Stimulated activated CD4-positive, alpha-beta T cell treated with anti-CD3 and anti-CD28 coated beads, Interleukin-2, amount 100 ng/mL, for 48 hours (primary cell): ENCODE results near the gene NTNG2.

ENCODE experiments used
- DNase-seq, 2 donors: peaks; one replicate each; pipeline ENCODE4 v3.0.0-alpha.2; 2020

NTNG2 gene

DNA sequence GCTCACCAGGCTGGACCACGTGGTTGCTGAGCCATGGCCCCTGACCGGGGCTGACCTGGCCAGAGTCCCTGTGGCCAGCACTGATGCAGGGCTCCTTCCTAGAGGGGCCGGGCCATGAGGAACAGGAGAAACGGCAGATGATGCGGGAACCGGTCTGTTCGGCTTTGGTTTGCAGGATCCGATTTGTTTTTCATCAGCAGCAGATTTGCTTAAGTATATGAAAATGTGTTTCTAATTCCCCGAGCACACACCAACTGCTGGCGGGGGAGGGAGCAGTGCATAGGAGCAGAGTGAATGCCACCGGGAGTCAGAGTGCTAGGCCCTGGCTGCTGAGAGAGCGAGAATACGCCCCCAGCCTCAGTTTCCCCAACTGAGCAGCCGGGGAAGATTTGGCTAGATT lies 13.6 kb downstream of the NTNG2 start:
- no peak for DNase-seq

DNA sequence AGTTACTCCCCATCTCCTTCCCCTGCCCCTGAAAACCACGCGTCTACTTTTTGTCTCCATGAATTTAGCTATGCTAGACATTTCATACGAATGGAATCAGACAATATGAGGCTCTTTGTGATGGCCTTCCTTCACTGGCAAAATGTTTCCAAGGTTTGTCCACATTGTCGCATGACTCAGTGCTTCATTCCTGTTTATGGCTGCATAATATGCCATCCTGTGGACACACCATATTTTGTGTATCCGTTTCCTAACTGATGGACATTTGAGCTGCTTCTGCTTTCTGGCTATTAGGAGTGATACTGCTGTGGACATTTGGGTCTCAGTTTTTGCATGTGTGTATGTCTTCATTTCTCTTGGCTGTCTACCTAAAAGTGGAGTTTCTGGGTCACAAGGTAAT lies 14.5 kb downstream of the NTNG2 start:
- no peak for DNase-seq

DNA sequence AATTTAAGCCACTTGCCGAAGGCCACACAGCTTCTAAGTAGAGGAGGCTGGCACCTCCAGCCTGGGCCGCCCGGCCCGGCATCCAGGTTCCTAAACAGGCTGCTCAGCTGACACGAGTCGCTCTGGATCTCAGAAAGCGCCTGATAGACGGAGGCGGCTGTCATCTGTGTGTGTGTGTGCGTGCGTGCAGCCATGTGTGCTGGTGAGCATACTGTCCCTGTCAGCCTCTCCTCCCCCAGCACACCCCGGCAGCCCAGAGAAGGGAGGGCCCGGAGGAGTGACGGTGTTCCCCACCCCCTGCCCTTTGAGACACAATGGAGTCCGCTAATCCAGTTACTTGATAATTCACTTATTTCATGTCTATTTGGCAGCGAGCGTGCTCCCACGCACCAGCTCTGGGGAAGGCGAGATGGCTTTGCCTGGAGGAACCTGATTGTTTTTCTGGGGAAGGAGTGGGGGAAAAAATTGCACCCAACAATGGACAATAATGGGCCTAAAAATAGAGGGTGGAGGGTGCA lies 20.0 kb downstream of the NTNG2 start:
- no peak for DNase-seq

GRCh38 chr9:132182314-132183091 lies 20.6 kb downstream of the NTNG2 start:
- DNase-seq, result no peak

GRCh38 chr9:132183134-132183533 lies 21.3 kb downstream of the NTNG2 start:
- DNase-seq, result no peak

- no peak for DNase-seq
These were observed 21.9 kb downstream of the NTNG2 start for GRCh38 chr9:132183715-132184114.

DNA sequence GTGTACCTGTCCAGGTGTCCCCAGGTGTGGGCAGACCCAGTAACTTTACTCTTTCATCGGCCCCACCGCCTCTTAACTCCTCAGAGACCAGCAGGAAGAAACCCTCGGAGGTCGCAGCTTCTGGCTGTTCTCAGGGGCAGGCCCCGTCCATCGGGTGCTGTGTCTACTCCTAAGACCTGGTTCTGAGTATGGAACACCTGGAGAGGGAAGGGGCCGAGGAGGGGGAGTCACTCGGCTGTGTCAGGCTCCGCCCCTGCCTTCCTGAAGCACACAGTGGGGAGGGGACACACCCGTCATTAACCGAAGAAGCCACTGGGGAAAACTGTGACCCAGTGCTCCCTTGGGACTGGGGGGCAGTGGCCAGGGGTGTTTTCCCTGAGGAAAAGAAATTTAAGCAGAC lies 22.3 kb downstream of the NTNG2 start:
- DNase-seq, result no peak

DNA sequence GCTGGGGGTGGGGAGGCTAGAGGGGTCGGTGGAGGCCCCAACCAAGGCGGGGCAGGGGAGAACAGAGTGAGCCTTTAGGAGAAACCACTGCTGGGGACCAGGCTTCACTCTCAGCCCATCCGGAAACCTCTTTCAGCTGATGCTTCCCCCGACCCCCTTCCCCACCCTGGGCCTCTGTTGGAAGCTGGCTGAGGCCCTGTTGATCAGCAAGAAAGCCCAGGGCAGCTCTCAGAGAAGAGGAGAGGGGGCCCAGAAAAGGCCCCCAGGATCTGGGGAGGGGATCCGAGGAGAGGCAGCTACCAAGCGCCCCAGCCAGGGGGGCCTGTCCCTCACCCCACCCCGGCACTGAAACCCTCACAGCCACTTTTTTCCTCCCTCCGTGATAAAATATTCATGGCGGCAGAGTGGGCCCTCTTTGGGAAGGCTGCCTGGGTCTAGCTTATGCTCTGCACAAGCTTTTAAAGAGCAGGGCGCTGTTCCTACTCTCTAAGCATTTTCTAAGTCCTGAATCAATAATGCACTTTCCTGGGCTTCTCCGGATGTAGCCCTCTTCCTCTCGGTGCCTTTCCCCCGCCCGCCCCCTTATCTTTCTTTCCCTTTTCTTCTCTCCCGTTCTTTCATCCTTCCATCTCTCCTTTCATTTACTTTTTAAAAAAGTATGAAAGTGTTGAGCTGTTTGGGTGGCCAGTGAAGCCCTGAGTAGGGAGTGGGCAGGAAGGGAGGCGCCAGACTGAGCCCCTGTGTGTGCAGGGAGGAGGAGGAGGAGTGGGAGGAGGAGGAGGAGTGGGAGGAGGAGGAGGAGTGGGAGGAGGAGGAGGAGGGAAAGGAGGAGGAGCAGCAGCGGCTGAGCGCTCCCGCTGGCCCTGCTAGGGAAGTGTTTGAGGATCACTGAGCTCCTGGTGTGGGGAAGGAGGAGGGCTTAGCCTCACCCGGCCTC lies 23.5 kb downstream of the NTNG2 start:
- DNase-seq, result no peak

DNA sequence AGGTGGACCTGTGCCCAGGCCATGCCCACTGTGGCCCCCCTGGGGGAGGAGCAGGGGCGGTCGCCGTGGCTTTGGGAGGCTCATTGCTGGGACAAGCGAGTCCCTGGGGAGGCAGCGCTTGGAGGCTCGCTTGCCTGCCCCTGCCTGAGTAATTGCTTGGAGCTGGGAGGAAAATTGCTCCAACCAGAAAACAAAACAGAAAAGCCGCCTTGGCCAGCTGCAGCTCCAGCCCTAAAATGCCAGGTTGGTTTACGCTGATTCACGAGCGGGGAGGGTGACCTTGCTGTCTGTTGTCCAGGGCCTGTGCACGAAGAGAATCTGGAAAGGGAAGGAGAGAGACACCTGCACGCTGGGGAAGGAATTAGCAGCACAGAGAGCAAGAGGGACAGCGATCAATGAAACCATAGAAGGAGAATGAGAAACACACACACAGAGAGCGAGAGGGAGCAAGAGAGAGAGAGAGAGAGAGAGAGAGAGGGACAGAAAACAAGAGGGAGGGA lies 25.3 kb downstream of the NTNG2 start:
- DNase-seq, result no peak

DNA sequence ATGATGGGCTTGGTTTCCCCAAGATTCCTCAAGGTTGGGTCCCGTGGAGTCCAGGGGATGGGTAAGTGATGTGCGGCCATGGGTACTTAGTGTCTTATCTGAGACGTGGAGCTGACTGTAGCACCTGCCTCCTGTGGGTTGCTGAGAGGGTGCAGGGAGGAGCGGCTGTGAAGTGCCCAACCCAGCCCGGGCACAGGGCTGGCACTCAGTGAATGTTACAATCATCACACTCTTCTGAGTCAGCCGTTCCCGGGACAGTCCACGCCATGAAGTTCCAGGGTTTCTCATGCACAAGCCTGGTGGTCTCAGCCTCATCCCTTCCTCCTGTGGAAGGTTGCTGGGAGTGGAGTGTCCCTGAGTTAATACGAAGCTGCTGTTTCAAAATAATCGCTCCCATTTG lies 29.1 kb downstream of the NTNG2 start:
- no peak for DNase-seq

DNA sequence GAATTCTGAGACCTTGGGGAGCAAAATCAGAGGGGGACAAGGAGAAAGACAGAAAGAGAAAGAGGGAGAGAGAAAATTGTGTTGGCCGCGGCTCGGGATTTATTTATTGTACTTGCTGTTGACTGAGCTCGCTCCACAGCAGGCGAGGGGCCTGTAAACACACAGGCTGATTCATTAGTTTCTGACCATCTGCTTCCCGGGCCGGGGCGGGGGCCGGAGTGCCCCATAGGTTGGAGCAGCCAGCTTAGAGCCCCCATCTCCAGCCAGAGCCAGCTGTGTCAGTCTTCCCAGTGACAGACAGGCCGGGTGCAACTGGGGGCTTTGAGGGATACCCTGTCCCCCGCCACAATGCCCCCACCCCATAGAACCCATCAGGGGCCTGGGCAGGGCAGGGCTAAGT lies 30.9 kb downstream of the NTNG2 start:
- no peak for DNase-seq

DNA sequence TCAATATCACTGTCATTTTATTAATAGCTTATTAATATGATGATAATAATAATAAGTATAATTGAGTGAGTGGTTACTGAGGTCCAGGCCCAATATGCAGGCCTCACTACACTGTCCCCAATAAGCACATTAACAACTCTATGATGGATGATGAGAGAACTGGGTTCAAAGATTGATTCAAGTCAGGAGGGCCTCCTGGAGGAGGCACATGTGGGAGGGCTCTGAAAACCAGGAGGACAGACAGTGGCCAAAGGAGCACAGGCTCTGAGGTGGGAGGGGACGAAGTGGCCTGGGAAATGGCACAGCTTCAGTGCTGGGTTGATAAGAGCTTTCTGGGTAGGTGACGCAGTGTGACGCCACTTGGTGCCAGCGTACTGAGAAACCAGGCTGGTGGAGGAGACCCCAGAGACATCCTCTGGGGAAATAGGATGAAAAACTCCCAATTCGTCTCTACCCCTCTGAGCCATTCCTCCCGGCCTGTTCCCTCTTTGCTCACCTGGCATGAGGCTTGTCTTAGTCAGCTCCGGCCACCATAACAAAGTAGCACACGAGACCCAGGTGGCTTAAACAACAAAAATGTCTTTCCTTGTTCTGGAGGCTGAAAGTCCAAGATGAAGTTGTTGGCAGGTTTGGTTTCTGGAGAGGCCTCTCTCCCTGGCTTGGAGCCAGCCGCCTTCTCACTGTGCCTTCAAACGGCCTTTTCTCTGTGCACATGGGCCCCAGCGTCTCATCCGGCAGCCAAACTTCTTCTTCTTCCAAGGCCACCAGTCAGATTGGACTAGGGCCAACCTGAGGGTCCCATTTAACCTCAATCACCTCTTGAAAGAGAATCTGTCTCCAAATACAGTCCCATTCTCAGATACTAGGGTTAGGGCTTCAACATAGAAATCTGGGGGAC lies 31.6 kb downstream of the NTNG2 start:
- no peak for DNase-seq

DNA sequence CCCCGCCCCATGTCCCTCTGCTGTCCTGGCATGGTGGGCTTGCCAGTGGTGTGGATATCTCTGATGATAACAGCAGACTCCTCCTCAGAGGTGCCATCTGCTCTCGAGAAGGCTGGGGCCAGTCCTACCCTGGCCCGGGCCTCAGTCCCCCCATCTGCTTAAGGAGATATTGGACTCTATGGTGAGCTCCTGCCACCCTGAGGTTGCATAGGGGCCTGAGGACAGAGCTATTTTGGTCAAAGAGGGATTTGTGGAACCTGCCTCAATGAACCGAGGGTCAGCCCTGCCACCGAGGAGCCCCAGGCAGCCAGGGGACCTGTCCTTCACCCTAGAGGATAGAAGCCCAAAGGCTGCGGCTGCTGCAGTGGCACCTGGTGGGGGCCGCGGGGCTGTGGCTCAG lies 32.6 kb downstream of the NTNG2 start:
- DNase-seq, result no peak

GRCh38 chr9:132197315-132197714 lies 35.5 kb downstream of the NTNG2 start:
- DNase-seq, result no peak

DNA sequence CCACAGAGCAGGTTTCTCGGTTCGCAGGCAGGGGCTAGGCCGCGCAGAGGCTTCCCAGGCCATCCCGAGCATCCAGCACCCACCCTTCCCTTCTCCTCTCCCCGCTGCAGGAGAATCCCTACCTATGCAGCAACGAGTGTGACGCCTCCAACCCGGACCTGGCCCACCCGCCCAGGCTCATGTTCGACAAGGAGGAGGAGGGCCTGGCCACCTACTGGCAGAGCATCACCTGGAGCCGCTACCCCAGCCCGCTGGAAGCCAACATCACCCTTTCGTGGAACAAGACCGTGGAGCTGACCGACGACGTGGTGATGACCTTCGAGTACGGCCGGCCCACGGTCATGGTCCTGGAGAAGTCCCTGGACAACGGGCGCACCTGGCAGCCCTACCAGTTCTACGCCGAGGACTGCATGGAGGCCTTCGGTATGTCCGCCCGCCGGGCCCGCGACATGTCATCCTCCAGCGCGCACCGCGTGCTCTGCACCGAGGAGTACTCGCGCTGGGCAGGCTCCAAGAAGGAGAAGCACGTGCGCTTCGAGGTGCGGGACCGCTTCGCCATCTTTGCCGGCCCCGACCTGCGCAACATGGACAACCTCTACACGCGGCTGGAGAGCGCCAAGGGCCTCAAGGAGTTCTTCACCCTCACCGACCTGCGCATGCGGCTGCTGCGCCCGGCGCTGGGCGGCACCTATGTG lies 36.1 kb downstream of the NTNG2 start:
- DNase-seq, result no peak

- DNase-seq, result no peak
These were observed 37.2 kb downstream of the NTNG2 start for GRCh38 chr9:132199056-132199455.

DNA sequence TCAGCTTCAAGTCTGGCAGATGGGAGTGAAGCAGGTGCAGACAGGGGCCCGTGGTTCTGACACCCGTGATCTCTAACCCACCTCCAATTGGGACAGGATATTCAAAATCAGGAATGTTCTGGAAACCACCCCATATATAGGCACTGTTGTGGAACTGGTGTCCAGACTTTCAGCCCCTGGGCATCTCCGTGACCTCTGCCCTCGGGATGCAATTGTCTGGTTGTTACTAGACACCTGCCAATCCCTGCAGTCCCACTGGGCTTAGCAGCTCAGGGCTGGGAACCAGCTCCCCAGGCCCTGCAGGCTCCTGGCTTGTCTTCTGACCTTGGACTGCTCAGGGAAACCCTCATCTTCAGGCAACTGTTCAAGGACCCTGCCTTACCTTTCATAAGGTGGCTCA lies 38.8 kb downstream of the NTNG2 start:
- no peak for DNase-seq

DNA sequence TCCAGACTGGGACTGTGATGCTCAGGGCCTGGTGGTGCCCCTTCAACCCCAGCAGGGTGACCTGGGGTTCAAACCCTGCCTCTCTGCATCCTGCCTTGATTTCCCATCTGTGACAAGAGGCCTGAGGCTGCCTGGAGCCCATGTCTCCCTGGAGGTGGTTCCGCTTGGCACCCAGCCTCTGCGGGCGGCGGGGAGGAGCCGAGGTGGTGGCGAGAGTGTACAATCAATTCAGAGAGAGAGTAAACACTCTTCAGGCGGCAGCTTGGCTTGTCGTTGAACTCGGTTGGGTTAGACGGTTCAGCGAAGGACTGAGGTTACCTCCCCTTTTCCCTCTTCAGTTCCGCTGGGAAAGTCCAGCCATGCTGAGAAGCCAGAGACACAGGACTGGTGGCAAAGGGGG lies 39.3 kb downstream of the NTNG2 start:
- DNase-seq, result no peak

DNA sequence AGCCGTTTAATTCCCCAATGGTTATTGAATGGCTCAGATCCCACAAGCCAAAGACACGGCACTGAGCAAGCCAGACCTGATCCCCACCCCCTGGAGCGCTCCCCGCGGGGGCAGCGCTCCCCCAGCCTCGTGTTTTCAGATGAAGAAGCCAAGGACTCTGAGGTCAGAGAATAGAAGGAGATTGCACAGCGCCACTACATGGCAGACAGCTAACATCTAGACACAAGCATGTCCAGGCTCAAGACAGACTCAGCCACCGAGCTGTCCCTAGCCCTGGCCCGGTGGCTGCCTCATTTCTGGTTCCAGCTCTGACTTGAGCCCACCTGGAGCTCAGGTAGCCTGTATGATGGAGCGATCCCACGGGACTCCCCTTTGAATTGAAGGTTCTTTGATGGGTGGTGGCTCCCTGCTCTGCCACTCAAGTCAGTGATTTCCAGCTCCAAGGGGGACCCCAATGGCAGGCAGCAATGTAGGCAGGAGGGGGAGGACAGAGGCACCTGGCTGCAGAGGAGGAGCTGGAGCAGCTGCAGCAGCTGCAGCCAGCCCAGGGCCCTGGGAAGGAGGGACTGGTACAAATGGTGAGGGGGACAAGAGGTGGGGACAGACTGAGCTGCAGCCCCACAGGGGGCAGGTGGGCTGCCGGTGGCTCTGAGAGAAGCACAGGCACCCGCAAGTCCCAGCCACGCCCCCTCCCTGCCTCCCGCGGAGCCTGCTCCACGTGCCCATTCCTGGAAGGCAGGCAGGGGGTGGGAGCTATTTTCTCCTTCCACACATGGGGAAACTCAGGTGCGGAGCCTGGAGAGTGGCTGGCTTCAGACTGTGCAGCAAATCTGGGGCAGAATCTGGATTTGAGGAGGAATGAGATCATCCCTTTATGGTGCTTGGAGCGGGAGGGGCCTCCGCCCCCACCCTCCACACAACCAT lies 40.2 kb downstream of the NTNG2 start:
- no peak for DNase-seq

- no peak for DNase-seq
These were observed 43.0 kb downstream of the NTNG2 start for GRCh38 chr9:132204883-132205282.

DNA sequence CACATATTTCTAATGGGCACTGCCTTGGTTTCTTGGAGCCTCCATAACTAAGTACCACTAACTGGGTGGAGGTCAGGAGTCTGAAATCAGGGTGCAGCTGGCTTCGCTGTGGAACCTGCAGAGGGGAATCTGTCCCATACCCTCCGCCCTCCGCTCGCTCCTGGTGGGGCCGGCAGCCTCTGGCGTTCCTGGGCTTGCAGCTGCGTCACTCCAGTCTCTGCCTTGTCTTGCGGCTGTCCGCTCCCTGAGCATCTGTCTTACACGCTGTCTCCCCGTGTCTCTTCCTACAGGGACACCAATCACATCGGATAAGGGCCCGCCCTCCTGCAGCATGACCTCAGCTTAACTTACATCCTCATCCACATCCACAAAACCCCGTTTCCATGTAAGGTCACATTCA lies 45.4 kb downstream of the NTNG2 start:
- DNase-seq, result no peak
